ENCODE results near the gene NPR3. TPM values are rescaled to one million over a fixed set of nuclear protein-coding genes. Genes with fewer than 3 reads are reported as not detected.

The NPR3 gene
- total RNA-seq, 4 donors from 2014 or later: 0.81 to 4.9 (median 1.3) TPM

- Histone ChIP-seq H3K27ac (no peak overlapping the region), H3K27me3 (no peaks in the 10 kb centered on the region), H3K4me3 (no peak overlapping the region), H3K4me1 (no peaks in the 10 kb centered on the region), H3K9me3 (no peaks in the 10 kb centered on the region), H3K36me3 (no peaks in the 10 kb centered on the region)
- ATAC-seq: no peak
- TF ChIP-seq POLR2A (IDR thresholded peaks at IDR 0.05) (no peak), CTCF (IDR thresholded peaks at IDR 0.05) (no peak), POLR2AphosphoS5 (IDR thresholded peaks at IDR 0.05) (no peak), EP300 (IDR thresholded peaks at IDR 0.05) (no peak)
- WGBS, 2 donors (ENCODE audit: low coverage in 1 of 2): 63 to 84% methylated on average over 1 to 3 of the region's 3 CpGs
Measured at GRCh38 chr5:32785611-32786254, 74.6 kb downstream of the NPR3 start.

GRCh38 chr5:32786311-32786710, 75.2 kb downstream of the NPR3 start:
- ATAC-seq: no peak
- TF ChIP-seq POLR2AphosphoS5 (IDR thresholded peaks at IDR 0.05) (no peak), POLR2A (IDR thresholded peaks at IDR 0.05) (no peak), CTCF (IDR thresholded peaks at IDR 0.05) (no peak), EP300 (IDR thresholded peaks at IDR 0.05) (no peak)
- H3K36me3 ChIP-seq: no peaks in the 10 kb centered on the region
- no peaks in the 10 kb centered on the region for H3K4me1 ChIP-seq
- WGBS, 2 donors (ENCODE audit: low coverage in 1 of 2): 72 to 83% methylated on average over 4 of the region's 4 CpGs
- no peak overlapping the region for H3K27ac ChIP-seq
- no peaks in the 10 kb centered on the region for H3K9me3 ChIP-seq
- no peak overlapping the region for H3K4me3 ChIP-seq
- no peaks in the 10 kb centered on the region for H3K27me3 ChIP-seq

GRCh38 chr5:32790411-32790951, 79.4 kb downstream of the NPR3 start:
- no peaks in the 10 kb centered on the region for H3K27me3 ChIP-seq
- TF ChIP-seq CTCF (IDR thresholded peaks at IDR 0.05) (no peak), POLR2AphosphoS5 (IDR thresholded peaks at IDR 0.05) (no peak), EP300 (IDR thresholded peaks at IDR 0.05) (no peak), POLR2A (IDR thresholded peaks at IDR 0.05) (no peak)

GRCh38 chr5:32791536-32792243, 80.6 kb downstream of the NPR3 start:
- Histone ChIP-seq H3K27ac (no peak overlapping the region), H3K9me3 (peaks cover 0 to 8% (median 0%) of the 10 kb centered on the region in 3 donors), H3K4me3 (no peak overlapping the region), H3K4me1 (no peaks in the 10 kb centered on the region), H3K36me3 (no peaks in the 10 kb centered on the region), H3K27me3 (no peaks in the 10 kb centered on the region)
- no peak for TF ChIP-seq POLR2AphosphoS5 (IDR thresholded peaks at IDR 0.05)
- TF ChIP-seq EP300 (IDR thresholded peaks at IDR 0.05): no peak
- no peak for TF ChIP-seq CTCF (IDR thresholded peaks at IDR 0.05)
- no peak for TF ChIP-seq POLR2A (IDR thresholded peaks at IDR 0.05)
- no peak for ATAC-seq
- WGBS, 2 donors (ENCODE audit: low coverage in 1 of 2): 77 to 81% methylated on average over 7 to 8 of the region's 9 CpGs

More at GRCh38 chr5:32790411-32790951, 79.4 kb downstream of the NPR3 start:
- Histone ChIP-seq H3K4me1 (no peaks in the 10 kb centered on the region), H3K36me3 (no peaks in the 10 kb centered on the region), H3K9me3 (peaks cover 0 to 3% (median 0%) of the 10 kb centered on the region in 3 donors), H3K4me3 (no peak overlapping the region), H3K27ac (no peak overlapping the region)
- no peak for ATAC-seq
- WGBS, 2 donors (ENCODE audit: low coverage in 1 of 2): 64 to 80% methylated on average over 1 to 2 of the region's 2 CpGs
